Measurements from ENCODE around the gene OR5B21.

Gene OR5B21

GRCh38 chr11:58505849-58506248 lies 2.1 kb downstream of the OR5B21 start:
- no peak for TF ChIP-seq TAF1 (IDR thresholded peaks at IDR 0.05; ENCODE audit: borderline replicate concordance, insufficient read depth, low read length)
- TF ChIP-seq SIN3A (IDR thresholded peaks at IDR 0.05; ENCODE audit: borderline replicate concordance, insufficient read depth, low read length), result no peak
- TF ChIP-seq FOXP2 (optimal IDR thresholded peaks at IDR 0.05; ENCODE audit: borderline replicate concordance, extremely low read depth, extremely low read length, insufficient read depth), result no peak
- TF ChIP-seq, protein P1, sequence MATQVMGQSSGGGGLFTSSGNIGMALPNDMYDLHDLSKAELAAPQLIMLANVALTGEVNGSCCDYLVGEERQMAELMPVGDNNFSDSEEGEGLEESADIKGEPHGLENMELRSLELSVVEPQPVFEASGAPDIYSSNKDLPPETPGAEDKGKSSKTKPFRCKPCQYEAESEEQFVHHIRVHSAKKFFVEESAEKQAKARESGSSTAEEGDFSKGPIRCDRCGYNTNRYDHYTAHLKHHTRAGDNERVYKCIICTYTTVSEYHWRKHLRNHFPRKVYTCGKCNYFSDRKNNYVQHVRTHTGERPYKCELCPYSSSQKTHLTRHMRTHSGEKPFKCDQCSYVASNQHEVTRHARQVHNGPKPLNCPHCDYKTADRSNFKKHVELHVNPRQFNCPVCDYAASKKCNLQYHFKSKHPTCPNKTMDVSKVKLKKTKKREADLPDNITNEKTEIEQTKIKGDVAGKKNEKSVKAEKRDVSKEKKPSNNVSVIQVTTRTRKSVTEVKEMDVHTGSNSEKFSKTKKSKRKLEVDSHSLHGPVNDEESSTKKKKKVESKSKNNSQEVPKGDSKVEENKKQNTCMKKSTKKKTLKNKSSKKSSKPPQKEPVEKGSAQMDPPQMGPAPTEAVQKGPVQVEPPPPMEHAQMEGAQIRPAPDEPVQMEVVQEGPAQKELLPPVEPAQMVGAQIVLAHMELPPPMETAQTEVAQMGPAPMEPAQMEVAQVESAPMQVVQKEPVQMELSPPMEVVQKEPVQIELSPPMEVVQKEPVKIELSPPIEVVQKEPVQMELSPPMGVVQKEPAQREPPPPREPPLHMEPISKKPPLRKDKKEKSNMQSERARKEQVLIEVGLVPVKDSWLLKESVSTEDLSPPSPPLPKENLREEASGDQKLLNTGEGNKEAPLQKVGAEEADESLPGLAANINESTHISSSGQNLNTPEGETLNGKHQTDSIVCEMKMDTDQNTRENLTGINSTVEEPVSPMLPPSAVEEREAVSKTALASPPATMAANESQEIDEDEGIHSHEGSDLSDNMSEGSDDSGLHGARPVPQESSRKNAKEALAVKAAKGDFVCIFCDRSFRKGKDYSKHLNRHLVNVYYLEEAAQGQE (IDR thresholded peaks at IDR 0.05; ENCODE audit: insufficient read depth in 1 of 2, low read depth in 2 of 2, low read length in 2 of 2), result no peak
- no peak for TF ChIP-seq POLR2AphosphoS5 (IDR thresholded peaks at IDR 0.05; ENCODE audit: low read depth, low read length)

- TF ChIP-seq, protein P1 (IDR thresholded peaks at IDR 0.05; ENCODE audit: insufficient read depth in 1 of 2, low read depth in 2 of 2, low read length in 2 of 2), result no peak
- TF ChIP-seq POLR2AphosphoS5 (IDR thresholded peaks at IDR 0.05; ENCODE audit: low read depth, low read length) (no peak), SIN3A (IDR thresholded peaks at IDR 0.05; ENCODE audit: borderline replicate concordance, insufficient read depth, low read length) (no peak), TAF1 (IDR thresholded peaks at IDR 0.05; ENCODE audit: borderline replicate concordance, insufficient read depth, low read length) (no peak)
These were observed 3.7 kb downstream of the OR5B21 start for GRCh38 chr11:58504232-58504631.

DNA sequence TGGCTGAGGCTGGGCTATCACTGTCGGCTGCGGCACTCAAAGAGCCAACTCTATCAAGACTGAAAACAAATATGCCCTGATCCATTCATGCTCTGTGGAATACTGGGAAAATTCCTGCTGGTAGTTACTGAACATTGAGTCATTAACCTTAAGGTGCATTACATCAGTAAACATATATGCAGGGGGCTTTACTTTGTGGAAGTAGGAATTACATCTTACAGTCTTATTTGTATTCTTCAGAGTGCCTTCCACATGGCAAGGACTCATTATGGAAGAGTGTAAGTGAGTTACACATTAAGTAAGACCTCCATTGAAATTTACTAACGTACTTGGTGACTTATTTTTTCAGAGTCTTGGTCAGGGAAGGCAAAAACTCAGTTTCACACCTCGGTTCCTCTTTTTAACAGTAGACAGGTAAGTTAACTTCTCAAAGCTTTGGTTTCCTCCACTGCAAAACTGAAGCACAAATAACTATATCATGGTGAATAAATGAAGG lies 4.5 kb downstream of the OR5B21 start:
- TF ChIP-seq TAF1 (IDR thresholded peaks at IDR 0.05; ENCODE audit: borderline replicate concordance, insufficient read depth, low read length) (no peak), SIN3A (IDR thresholded peaks at IDR 0.05; ENCODE audit: borderline replicate concordance, insufficient read depth, low read length) (no peak), POLR2AphosphoS5 (IDR thresholded peaks at IDR 0.05; ENCODE audit: low read depth, low read length) (no peak), FOXP2 (optimal IDR thresholded peaks at IDR 0.05; ENCODE audit: borderline replicate concordance, extremely low read depth, extremely low read length, insufficient read depth) (no peak)
- TF ChIP-seq, protein P1 (IDR thresholded peaks at IDR 0.05; ENCODE audit: insufficient read depth in 1 of 2, low read depth in 2 of 2, low read length in 2 of 2), result no peak

- TF ChIP-seq POLR2AphosphoS5 (IDR thresholded peaks at IDR 0.05; ENCODE audit: low read depth, low read length) (no peak), TAF1 (IDR thresholded peaks at IDR 0.05; ENCODE audit: borderline replicate concordance, insufficient read depth, low read length) (no peak), SIN3A (IDR thresholded peaks at IDR 0.05; ENCODE audit: borderline replicate concordance, insufficient read depth, low read length) (no peak), FOXP2 (optimal IDR thresholded peaks at IDR 0.05; ENCODE audit: borderline replicate concordance, extremely low read depth, extremely low read length, insufficient read depth) (no peak)
- TF ChIP-seq, protein P1 (IDR thresholded peaks at IDR 0.05; ENCODE audit: insufficient read depth in 1 of 2, low read depth in 2 of 2, low read length in 2 of 2), result no peak
These were observed 5.9 kb downstream of the OR5B21 start for GRCh38 chr11:58502004-58502403.

- TF ChIP-seq TAF1 (IDR thresholded peaks at IDR 0.05; ENCODE audit: borderline replicate concordance, insufficient read depth, low read length) (no peak), POLR2AphosphoS5 (IDR thresholded peaks at IDR 0.05; ENCODE audit: low read depth, low read length) (no peak), FOXP2 (optimal IDR thresholded peaks at IDR 0.05; ENCODE audit: borderline replicate concordance, extremely low read depth, extremely low read length, insufficient read depth) (no peak), SIN3A (IDR thresholded peaks at IDR 0.05; ENCODE audit: borderline replicate concordance, insufficient read depth, low read length) (no peak)
- TF ChIP-seq, protein P1 (IDR thresholded peaks at IDR 0.05; ENCODE audit: insufficient read depth in 1 of 2, low read depth in 2 of 2, low read length in 2 of 2), result no peak
These were observed 9.4 kb downstream of the OR5B21 start for GRCh38 chr11:58498464-58498863.
